ENCODE data around the gene RRP15.

The RRP15 gene

GRCh38 chr1:218347723-218348627, 62.9 kb downstream of the RRP15 start:
- TF ChIP-seq REST (IDR thresholded peaks at IDR 0.05; ENCODE audit: insufficient read depth in 1 of 2, low read depth in 2 of 2, low read length in 2 of 2) = no peak
- no peak for TF ChIP-seq TAF1 (IDR thresholded peaks at IDR 0.05; ENCODE audit: borderline replicate concordance, insufficient read depth, low read length)
- TF ChIP-seq POLR2AphosphoS5 (IDR thresholded peaks at IDR 0.05; ENCODE audit: low read depth, low read length) = no peak
- TF ChIP-seq SIN3A (IDR thresholded peaks at IDR 0.05; ENCODE audit: borderline replicate concordance, insufficient read depth, low read length) = no peak
- TF ChIP-seq FOXP2 (optimal IDR thresholded peaks at IDR 0.05; ENCODE audit: borderline replicate concordance, extremely low read depth, extremely low read length, insufficient read depth) = no peak

GRCh38 chr1:218348628-218349071, 63.6 kb downstream of the RRP15 start:
- TF ChIP-seq FOXP2 (optimal IDR thresholded peaks at IDR 0.05; ENCODE audit: borderline replicate concordance, extremely low read depth, extremely low read length, insufficient read depth) = no peak
- no peak for TF ChIP-seq SIN3A (IDR thresholded peaks at IDR 0.05; ENCODE audit: borderline replicate concordance, insufficient read depth, low read length)
- TF ChIP-seq REST (IDR thresholded peaks at IDR 0.05; ENCODE audit: insufficient read depth in 1 of 2, low read depth in 2 of 2, low read length in 2 of 2) = no peak
- TF ChIP-seq TAF1 (IDR thresholded peaks at IDR 0.05; ENCODE audit: borderline replicate concordance, insufficient read depth, low read length) = no peak
- no peak for TF ChIP-seq POLR2AphosphoS5 (IDR thresholded peaks at IDR 0.05; ENCODE audit: low read depth, low read length)

- TF ChIP-seq SIN3A (IDR thresholded peaks at IDR 0.05; ENCODE audit: borderline replicate concordance, insufficient read depth, low read length) = no peak
- no peak for TF ChIP-seq REST (IDR thresholded peaks at IDR 0.05; ENCODE audit: insufficient read depth in 1 of 2, low read depth in 2 of 2, low read length in 2 of 2)
- TF ChIP-seq POLR2AphosphoS5 (IDR thresholded peaks at IDR 0.05; ENCODE audit: low read depth, low read length) = no peak
- no peak for TF ChIP-seq TAF1 (IDR thresholded peaks at IDR 0.05; ENCODE audit: borderline replicate concordance, insufficient read depth, low read length)
- no peak for TF ChIP-seq FOXP2 (optimal IDR thresholded peaks at IDR 0.05; ENCODE audit: borderline replicate concordance, extremely low read depth, extremely low read length, insufficient read depth)
Observed at GRCh38 chr1:218349348-218350034, 64.4 kb downstream of the RRP15 start.

GRCh38 chr1:218350035-218350525, 65.0 kb downstream of the RRP15 start:
- TF ChIP-seq TAF1 (IDR thresholded peaks at IDR 0.05; ENCODE audit: borderline replicate concordance, insufficient read depth, low read length) (no peak), FOXP2 (optimal IDR thresholded peaks at IDR 0.05; ENCODE audit: borderline replicate concordance, extremely low read depth, extremely low read length, insufficient read depth) (no peak), SIN3A (IDR thresholded peaks at IDR 0.05; ENCODE audit: borderline replicate concordance, insufficient read depth, low read length) (no peak), REST (IDR thresholded peaks at IDR 0.05; ENCODE audit: insufficient read depth in 1 of 2, low read depth in 2 of 2, low read length in 2 of 2) (no peak), POLR2AphosphoS5 (IDR thresholded peaks at IDR 0.05; ENCODE audit: low read depth, low read length) (no peak)

Measured in PFSK-1 (cell line).